ENCODE measurements around the gene OR51B4. TPM values are rescaled to one million over a fixed set of nuclear protein-coding genes. Genes with fewer than 3 reads are reported as not detected.

OR51B4 gene
- total and polyA plus RNA-seq, 2 experiments from 2014 or later: not detected

DNA sequence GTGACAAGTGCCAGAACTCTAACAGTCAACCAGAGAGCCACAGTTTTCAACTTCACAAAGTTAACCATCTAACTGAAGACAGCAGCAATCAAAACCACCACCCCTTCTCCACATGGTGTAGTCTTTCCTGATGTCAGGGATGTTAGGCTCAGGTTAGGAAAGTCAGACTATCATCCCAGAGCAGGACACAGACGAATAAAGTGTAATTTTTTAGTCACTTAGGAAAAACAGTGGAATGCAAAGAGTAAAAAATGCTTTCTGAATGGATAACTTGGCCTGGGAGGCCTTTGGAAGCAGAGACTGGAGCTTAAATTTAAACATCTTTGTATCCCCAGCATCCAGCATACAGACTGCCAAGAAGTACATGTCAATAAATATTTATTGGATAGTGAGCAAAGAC, 15.4 kb downstream of the OR51B4 start:
- Histone ChIP-seq H3F3A (replicated peaks; ENCODE audit: low read depth) (no peaks in the 10 kb centered on the region), H3K27me3 (ENCODE audit: insufficient read depth) (no peaks in the 10 kb centered on the region), H4K20me1 (replicated peaks; ENCODE audit: insufficient read depth) (no peaks in the 10 kb centered on the region), H3K4me3 (no peak overlapping the region), H3K27ac (ENCODE audit: low read depth) (no peak overlapping the region), H3K4me1 (ENCODE audit: insufficient read depth) (no peaks in the 10 kb centered on the region), H3K9me2 (ENCODE audit: insufficient read depth) (peaks cover 8% of the 10 kb centered on the region; the same call in 1 of the 2 replicates), H3K36me3 (ENCODE audit: insufficient read depth) (no peaks in the 10 kb centered on the region), H3K79me2 (replicated peaks; ENCODE audit: insufficient read depth) (no peaks in the 10 kb centered on the region), H2AFZ (no peak overlapping the region), H3K4me2 (no peak overlapping the region)
- Mint-ChIP-seq H3K36me3 (ENCODE audit: low read depth) (no peaks in the 10 kb centered on the region), H3K27me3 (ENCODE audit: insufficient read depth, low read depth, poor library complexity) (no peaks in the 10 kb centered on the region), H3K4me1 (no peaks in the 10 kb centered on the region), H3K4me3 (no peak overlapping the region), H3K9me3 (no peaks in the 10 kb centered on the region), H3K27ac (no peak overlapping the region)
- no peak for DNase-seq (ENCODE audit: low spot score)
- no peak for TF ChIP-seq CREB1 (CRISPR knock-in tag; IDR thresholded peaks at IDR 0.05; ENCODE audit: low read depth)
- no peak for TF ChIP-seq JUNB (IDR thresholded peaks at IDR 0.05; ENCODE audit: unreplicated experiment)
- TF ChIP-seq, protein P1, sequence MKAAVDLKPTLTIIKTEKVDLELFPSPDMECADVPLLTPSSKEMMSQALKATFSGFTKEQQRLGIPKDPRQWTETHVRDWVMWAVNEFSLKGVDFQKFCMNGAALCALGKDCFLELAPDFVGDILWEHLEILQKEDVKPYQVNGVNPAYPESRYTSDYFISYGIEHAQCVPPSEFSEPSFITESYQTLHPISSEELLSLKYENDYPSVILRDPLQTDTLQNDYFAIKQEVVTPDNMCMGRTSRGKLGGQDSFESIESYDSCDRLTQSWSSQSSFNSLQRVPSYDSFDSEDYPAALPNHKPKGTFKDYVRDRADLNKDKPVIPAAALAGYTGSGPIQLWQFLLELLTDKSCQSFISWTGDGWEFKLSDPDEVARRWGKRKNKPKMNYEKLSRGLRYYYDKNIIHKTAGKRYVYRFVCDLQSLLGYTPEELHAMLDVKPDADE (IDR thresholded peaks at IDR 0.05): no peak
- TF ChIP-seq EZH2 (IDR thresholded peaks at IDR 0.05; ENCODE audit: low read depth, unreplicated experiment): no peak
- no peak for ATAC-seq

DNA sequence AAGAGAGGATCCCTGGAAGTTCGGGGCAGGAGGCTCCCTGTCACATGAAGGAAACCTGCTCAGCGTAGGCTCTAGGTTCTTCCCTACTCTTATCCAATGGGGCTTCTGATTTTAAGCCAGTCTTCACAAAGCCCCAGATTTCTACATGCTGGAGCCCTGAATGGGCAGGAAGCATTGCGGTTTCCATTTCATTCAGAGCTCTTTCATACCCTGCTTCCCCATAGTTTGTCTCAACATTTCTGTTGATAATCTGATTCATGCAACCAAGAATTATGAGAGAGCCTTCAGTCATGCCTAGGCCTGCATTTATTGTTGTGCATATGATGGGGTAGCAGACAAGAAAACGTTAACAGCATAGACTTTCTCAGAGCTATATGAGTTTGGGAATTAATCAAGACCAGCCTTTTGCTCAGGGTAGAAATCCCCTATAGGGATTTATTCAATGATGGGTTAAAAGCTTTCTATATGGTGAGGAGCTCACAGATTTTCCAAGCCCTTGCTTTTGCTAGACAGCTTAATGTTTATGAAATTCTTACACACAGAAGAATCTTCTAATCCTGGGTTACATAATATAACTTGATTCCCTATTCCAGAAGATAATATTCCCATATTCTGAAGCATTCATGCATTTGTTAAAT, 15.9 kb downstream of the OR51B4 start:
- no peak for TF ChIP-seq EZH2phosphoT487 (IDR thresholded peaks at IDR 0.05; ENCODE audit: unreplicated experiment)
- TF ChIP-seq, protein P2, sequence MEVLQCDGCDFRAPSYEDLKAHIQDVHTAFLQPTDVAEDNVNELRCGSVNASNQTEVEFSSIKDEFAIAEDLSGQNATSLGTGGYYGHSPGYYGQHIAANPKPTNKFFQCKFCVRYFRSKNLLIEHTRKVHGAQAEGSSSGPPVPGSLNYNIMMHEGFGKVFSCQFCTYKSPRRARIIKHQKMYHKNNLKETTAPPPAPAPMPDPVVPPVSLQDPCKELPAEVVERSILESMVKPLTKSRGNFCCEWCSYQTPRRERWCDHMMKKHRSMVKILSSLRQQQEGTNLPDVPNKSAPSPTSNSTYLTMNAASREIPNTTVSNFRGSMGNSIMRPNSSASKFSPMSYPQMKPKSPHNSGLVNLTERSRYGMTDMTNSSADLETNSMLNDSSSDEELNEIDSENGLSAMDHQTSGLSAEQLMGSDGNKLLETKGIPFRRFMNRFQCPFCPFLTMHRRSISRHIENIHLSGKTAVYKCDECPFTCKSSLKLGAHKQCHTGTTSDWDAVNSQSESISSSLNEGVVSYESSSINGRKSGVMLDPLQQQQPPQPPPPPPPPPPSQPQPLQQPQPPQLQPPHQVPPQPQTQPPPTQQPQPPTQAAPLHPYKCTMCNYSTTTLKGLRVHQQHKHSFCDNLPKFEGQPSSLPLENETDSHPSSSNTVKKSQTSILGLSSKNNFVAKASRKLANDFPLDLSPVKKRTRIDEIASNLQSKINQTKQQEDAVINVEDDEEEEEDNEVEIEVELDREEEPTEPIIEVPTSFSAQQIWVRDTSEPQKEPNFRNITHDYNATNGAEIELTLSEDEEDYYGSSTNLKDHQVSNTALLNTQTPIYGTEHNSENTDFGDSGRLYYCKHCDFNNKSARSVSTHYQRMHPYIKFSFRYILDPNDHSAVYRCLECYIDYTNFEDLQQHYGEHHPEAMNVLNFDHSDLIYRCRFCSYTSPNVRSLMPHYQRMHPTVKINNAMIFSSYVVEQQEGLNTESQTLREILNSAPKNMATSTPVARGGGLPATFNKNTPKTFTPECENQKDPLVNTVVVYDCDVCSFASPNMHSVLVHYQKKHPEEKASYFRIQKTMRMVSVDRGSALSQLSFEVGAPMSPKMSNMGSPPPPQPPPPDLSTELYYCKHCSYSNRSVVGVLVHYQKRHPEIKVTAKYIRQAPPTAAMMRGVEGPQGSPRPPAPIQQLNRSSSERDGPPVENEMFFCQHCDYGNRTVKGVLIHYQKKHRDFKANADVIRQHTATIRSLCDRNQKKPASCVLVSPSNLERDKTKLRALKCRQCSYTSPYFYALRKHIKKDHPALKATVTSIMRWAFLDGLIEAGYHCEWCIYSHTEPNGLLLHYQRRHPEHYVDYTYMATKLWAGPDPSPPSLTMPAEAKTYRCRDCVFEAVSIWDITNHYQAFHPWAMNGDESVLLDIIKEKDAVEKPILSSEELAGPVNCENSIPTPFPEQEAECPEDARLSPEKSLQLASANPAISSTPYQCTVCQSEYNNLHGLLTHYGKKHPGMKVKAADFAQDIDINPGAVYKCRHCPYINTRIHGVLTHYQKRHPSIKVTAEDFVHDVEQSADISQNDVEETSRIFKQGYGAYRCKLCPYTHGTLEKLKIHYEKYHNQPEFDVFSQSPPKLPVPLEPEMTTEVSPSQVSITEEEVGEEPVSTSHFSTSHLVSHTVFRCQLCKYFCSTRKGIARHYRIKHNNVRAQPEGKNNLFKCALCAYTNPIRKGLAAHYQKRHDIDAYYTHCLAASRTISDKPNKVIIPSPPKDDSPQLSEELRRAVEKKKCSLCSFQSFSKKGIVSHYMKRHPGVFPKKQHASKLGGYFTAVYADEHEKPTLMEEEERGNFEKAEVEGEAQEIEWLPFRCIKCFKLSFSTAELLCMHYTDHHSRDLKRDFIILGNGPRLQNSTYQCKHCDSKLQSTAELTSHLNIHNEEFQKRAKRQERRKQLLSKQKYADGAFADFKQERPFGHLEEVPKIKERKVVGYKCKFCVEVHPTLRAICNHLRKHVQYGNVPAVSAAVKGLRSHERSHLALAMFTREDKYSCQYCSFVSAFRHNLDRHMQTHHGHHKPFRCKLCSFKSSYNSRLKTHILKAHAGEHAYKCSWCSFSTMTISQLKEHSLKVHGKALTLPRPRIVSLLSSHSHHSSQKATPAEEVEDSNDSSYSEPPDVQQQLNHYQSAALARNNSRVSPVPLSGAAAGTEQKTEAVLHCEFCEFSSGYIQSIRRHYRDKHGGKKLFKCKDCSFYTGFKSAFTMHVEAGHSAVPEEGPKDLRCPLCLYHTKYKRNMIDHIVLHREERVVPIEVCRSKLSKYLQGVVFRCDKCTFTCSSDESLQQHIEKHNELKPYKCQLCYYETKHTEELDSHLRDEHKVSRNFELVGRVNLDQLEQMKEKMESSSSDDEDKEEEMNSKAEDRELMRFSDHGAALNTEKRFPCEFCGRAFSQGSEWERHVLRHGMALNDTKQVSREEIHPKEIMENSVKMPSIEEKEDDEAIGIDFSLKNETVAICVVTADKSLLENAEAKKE (CRISPR knock-in tag; IDR thresholded peaks at IDR 0.05): no peak
- no peak for TF ChIP-seq JUNB (IDR thresholded peaks at IDR 0.05; ENCODE audit: unreplicated experiment)
- TF ChIP-seq STAT1 (IDR thresholded peaks at IDR 0.05; ENCODE audit: unreplicated experiment): no peak
- TF ChIP-seq, protein P3, sequence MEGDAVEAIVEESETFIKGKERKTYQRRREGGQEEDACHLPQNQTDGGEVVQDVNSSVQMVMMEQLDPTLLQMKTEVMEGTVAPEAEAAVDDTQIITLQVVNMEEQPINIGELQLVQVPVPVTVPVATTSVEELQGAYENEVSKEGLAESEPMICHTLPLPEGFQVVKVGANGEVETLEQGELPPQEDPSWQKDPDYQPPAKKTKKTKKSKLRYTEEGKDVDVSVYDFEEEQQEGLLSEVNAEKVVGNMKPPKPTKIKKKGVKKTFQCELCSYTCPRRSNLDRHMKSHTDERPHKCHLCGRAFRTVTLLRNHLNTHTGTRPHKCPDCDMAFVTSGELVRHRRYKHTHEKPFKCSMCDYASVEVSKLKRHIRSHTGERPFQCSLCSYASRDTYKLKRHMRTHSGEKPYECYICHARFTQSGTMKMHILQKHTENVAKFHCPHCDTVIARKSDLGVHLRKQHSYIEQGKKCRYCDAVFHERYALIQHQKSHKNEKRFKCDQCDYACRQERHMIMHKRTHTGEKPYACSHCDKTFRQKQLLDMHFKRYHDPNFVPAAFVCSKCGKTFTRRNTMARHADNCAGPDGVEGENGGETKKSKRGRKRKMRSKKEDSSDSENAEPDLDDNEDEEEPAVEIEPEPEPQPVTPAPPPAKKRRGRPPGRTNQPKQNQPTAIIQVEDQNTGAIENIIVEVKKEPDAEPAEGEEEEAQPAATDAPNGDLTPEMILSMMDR (conservative IDR thresholded peaks at IDR 0.05; ENCODE audit: low read depth in 2 of 2): no peak
- no peak for TF ChIP-seq EZH2 (IDR thresholded peaks at IDR 0.05; ENCODE audit: low read depth, unreplicated experiment)
- TF ChIP-seq POLR2AphosphoS5 (IDR thresholded peaks at IDR 0.05; ENCODE audit: low read depth): no peak
- no peak for TF ChIP-seq CREB1 (CRISPR knock-in tag; IDR thresholded peaks at IDR 0.05; ENCODE audit: low read depth)
- TF ChIP-seq NANOG (IDR thresholded peaks at IDR 0.05; ENCODE audit: borderline replicate concordance): no peak
- no peak for TF ChIP-seq ZNF331 (CRISPR knock-in tag; IDR thresholded peaks at IDR 0.05; ENCODE audit: low read depth)
- no peaks in the 10 kb centered on the region for H3K27me3 Mint-ChIP-seq (ENCODE audit: insufficient read depth, low read depth, poor library complexity)
- no peak overlapping the region for H3K27ac ChIP-seq (ENCODE audit: low read depth)
- H2AFZ ChIP-seq: no peak overlapping the region
- H3K9me2 ChIP-seq (ENCODE audit: insufficient read depth): peaks cover 8% of the 10 kb centered on the region; the same call in 1 of the 2 replicates
- DNase-seq (ENCODE audit: low spot score): no peak
- peaks cover under 1% of the 10 kb centered on the region; the same call in 2 of the 3 replicates for H3K4me1 Mint-ChIP-seq
- ATAC-seq: no peak
- H3K4me1 ChIP-seq (ENCODE audit: insufficient read depth): no peaks in the 10 kb centered on the region
- no peaks in the 10 kb centered on the region for H3K9me3 Mint-ChIP-seq
- no peak overlapping the region for H3K4me3 Mint-ChIP-seq
- no peaks in the 10 kb centered on the region for H3K79me2 ChIP-seq (replicated peaks; ENCODE audit: insufficient read depth)
- H3K4me3 ChIP-seq: no peak overlapping the region
- H3K4me2 ChIP-seq: no peak overlapping the region
- no peaks in the 10 kb centered on the region for H3K27me3 ChIP-seq (ENCODE audit: insufficient read depth)
- no peaks in the 10 kb centered on the region for H3K36me3 Mint-ChIP-seq (ENCODE audit: low read depth)
- no peaks in the 10 kb centered on the region for H3F3A ChIP-seq (replicated peaks; ENCODE audit: low read depth)
- no peaks in the 10 kb centered on the region for H4K20me1 ChIP-seq (replicated peaks; ENCODE audit: insufficient read depth)
- H3K27ac Mint-ChIP-seq: no peak overlapping the region
- no peaks in the 10 kb centered on the region for H3K36me3 ChIP-seq (ENCODE audit: insufficient read depth)
